ENCODE measurements around the gene ARPP21. TPM values are rescaled to one million over a fixed set of nuclear protein-coding genes. Genes with fewer than 3 reads are reported as not detected.
A peak's percentile ranks its signal among the peaks of the same experiment; 100 is the strongest.

ARPP21 gene
- not detected for total RNA-seq
- not detected for polyA plus RNA-seq
- not detected for total RNA-seq

DNA sequence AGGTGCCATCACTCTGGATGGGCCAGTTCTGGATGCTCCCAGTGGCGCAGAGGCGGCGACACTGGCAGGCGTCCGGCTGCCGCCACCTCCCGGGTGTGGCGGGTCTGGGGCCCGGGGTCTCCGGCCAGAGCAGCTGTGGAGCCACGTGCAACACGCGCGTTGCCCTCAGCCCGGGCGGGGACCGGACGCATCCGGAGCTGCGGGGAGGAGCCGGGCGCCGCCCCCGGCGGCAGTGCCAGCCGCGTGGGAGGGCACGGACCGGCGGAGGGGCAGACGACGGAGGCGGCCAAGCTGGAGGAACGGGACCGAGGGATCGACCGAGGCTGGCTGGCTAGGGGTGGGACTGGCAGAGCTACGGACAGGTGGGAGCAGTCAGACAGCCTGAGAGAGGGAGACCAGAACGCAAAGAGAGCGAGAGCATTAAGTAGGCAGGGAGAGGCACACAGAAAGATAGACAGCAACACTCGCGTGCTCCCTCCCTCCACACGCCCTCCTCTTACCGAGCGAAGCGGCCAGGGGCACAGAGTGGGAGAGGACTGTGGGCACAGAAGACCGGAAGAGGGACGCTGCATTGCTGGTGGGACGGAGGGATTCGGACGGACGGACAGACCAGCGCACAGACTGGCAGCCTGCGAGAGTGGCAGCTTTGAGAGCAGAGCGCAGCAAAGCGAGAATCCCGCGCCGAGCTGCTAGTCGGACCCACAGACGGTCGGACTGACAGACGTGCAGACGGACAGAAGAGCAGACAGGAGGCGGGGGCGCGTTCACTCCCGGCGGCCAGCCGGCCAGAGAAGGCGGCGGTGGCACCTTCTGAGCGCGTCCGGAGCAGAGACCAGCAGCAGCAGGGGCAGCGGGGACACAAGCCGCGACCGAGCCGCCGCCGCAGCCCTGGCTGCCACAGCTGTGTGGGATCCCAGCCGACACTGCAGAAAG, at the start of gene ARPP21:
TSS of gene ARPP21 (plus strand) at position 272 of the 933 bp plus-strand sequence. CDS start 42,227 bp downstream, outside the sequence.
- intact Hi-C loops (cut with micrococcal nuclease), result no loop called here
- H3K9me3 ChIP-seq (ENCODE audit: control insufficient read depth in 2 of 3, low read length in 3 of 3), result no peaks in the 10 kb centered on the region
- no peaks in the 10 kb centered on the region for H3K4me1 ChIP-seq (ENCODE audit: control insufficient read depth in 2 of 2, insufficient read depth in 2 of 2, low read length in 2 of 2)
- ChIA-PET CTCF (no interaction called here), POLR2A (no interaction called here)
- Mint-ChIP-seq H3K4me3 (peak within 1 kb of the TSS; percentile 60 to 93 (median 78)), H3K9me3 (peaks cover 0 to 9% (median 0%) of the 10 kb centered on the region in 11 donors), H3K27ac (peak within 1 kb of the TSS in 1 of 9 donors; percentile 91), H3K27me3 (peaks cover 29 to 54% (median 36%) of the 10 kb centered on the region in 5 donors), H3K36me3 (peaks cover 0 to 4% (median 0%) of the 10 kb centered on the region in 5 donors), H3K4me1 (peaks cover 0 to 16% (median 7%) of the 10 kb centered on the region in 7 donors)
- H3K27ac ChIP-seq (ENCODE audit: low read depth, low read length), result no peak within 1 kb of the TSS
- peak in 2 of 9 donors; percentile 8 to 14 for DNase-seq
- no peaks in the 10 kb centered on the region for H3K27me3 ChIP-seq (ENCODE audit: control insufficient read depth in 2 of 2, insufficient read depth in 2 of 2, low read length in 2 of 2)
- no peaks in the 10 kb centered on the region for H3K36me3 ChIP-seq (ENCODE audit: control insufficient read depth in 2 of 3, insufficient read depth in 3 of 3, low read length in 3 of 3)
- no peak within 1 kb of the TSS for H3K4me3 ChIP-seq (ENCODE audit: low read length)
- ATAC-seq, result peak; percentile 44

DNA sequence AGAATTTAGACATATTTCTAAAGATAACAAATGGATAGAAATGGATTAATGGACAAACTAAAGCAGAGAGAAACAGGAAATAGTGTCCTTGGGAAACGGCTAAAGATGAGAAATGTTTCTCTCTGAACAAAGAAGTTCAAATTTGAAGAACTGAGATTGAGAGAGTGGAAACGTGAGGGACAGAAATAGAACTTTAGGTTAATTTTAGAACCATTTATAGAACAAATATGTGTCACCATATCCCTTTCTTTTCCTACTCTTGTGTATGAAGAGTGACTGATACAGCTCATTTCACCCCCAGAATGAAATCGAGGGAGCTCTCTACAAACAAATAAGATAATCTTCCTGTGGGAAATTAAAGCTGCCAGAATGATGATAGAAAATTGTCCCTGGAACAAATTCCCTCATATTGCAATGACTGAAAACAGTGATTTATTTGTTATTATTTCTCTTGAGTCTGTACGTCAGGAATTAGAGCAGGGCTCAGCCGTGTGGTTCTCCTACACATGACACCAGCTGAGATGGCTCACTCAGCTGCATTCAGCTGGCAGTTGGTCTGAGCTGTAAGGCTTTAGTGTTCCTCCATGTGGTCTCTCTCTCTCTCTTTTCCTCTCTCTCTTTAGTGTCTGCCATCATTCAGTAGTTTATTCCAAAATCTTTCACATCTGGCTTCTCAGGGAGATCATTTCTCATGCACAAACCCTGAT, 46.6 kb upstream of the ARPP21 start:
- ChIA-PET CTCF (no interaction called here), POLR2A (no interaction called here)
- intact Hi-C loops (cut with micrococcal nuclease), result no loop called here
- Mint-ChIP-seq H3K4me1 (peaks cover 0 to 2% (median 0%) of the 10 kb centered on the region in 7 donors), H3K36me3 (no peaks in the 10 kb centered on the region), H3K27me3 (no peaks in the 10 kb centered on the region), H3K9me3 (peaks cover 0 to 11% (median 2%) of the 10 kb centered on the region in 11 donors), H3K4me3 (no peak overlapping the region), H3K27ac (no peak overlapping the region)
- ATAC-seq (no peak), DNase-seq (no peak)
- Histone ChIP-seq H3K4me3 (ENCODE audit: low read length) (no peak overlapping the region), H3K36me3 (ENCODE audit: control insufficient read depth in 2 of 3, insufficient read depth in 3 of 3, low read length in 3 of 3) (no peaks in the 10 kb centered on the region), H3K9me3 (ENCODE audit: control insufficient read depth in 2 of 3, low read length in 3 of 3) (no peaks in the 10 kb centered on the region), H3K27me3 (ENCODE audit: control insufficient read depth in 2 of 2, insufficient read depth in 2 of 2, low read length in 2 of 2) (no peaks in the 10 kb centered on the region), H3K4me1 (ENCODE audit: control insufficient read depth in 2 of 2, insufficient read depth in 2 of 2, low read length in 2 of 2) (no peaks in the 10 kb centered on the region), H3K27ac (ENCODE audit: low read depth, low read length) (no peak overlapping the region)

DNA sequence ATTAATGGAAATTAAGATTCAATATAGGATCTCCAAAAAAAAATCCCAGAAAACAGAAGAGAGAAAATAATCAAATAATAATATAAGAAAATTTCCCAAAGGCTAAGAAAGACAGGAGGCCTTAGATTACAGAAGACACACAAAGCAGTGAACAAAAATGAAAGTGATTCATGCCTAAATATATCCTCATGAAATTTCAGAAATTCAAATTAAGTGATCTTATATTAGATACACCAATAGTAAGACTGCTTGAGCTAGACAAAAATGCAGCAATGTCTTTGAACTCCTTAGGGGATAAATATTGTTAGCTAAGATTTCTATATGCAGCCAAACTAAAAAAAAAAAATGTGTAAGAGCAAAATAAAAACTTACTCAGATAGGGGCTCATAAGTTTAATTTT, 44.6 kb upstream of the ARPP21 start:
- H3K4me1 ChIP-seq (ENCODE audit: control insufficient read depth in 2 of 2, insufficient read depth in 2 of 2, low read length in 2 of 2), result no peaks in the 10 kb centered on the region
- H3K27me3 ChIP-seq (ENCODE audit: control insufficient read depth in 2 of 2, insufficient read depth in 2 of 2, low read length in 2 of 2), result no peaks in the 10 kb centered on the region
- H3K36me3 ChIP-seq (ENCODE audit: control insufficient read depth in 2 of 3, insufficient read depth in 3 of 3, low read length in 3 of 3), result no peaks in the 10 kb centered on the region
- Mint-ChIP-seq H3K9me3 (peaks cover 0 to 5% (median 0%) of the 10 kb centered on the region in 11 donors), H3K27ac (no peak overlapping the region), H3K4me3 (no peak overlapping the region), H3K4me1 (no peaks in the 10 kb centered on the region), H3K36me3 (no peaks in the 10 kb centered on the region), H3K27me3 (no peaks in the 10 kb centered on the region)
- ChIA-PET POLR2A (no interaction called here), CTCF (no interaction called here)
- no peak overlapping the region for H3K27ac ChIP-seq (ENCODE audit: low read depth, low read length)
- no peak for DNase-seq
- ATAC-seq, result no peak
- no peak overlapping the region for H3K4me3 ChIP-seq (ENCODE audit: low read length)
- no peaks in the 10 kb centered on the region for H3K9me3 ChIP-seq (ENCODE audit: control insufficient read depth in 2 of 3, low read length in 3 of 3)
- intact Hi-C loops (cut with micrococcal nuclease), result no loop called here

DNA sequence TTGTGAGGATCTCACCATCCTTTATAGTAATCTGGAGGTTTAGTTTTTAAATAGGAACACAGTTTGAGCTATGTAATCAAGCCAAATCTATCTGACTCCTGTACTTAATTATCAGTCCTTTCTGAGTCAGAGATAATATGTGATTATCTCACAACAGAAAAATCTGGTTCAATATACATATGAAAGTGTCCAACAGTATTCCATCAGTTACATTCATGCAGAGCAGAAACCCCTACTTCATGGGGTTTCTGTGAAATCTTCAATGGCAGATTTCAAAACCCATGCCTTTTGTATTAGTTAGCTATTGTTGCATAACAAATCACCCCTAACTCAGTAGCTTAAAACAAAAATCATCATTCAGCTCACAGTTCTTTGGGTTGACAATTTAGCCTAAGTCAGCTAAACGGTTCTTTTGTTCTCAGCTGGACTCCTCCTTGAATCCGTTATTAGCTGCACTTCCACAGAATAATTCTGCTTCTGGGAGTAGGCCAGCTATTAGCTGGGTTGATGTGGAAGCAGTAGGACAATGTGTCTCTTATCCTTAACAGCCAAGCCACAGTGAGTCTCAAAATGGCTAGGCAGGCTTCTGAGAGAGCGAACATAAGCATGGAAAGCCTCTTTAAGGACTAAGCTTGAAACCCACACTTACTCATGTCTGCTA, 42.9 kb upstream of the ARPP21 start:
- no peaks in the 10 kb centered on the region for H3K36me3 ChIP-seq (ENCODE audit: control insufficient read depth in 2 of 3, insufficient read depth in 3 of 3, low read length in 3 of 3)
- Mint-ChIP-seq H3K4me1 (no peaks in the 10 kb centered on the region), H3K9me3 (peaks cover 0 to 5% (median 0%) of the 10 kb centered on the region in 11 donors), H3K4me3 (no peak overlapping the region), H3K27ac (no peak overlapping the region), H3K36me3 (no peaks in the 10 kb centered on the region), H3K27me3 (no peaks in the 10 kb centered on the region)
- ChIA-PET CTCF (no interaction called here), POLR2A (no interaction called here)
- no peaks in the 10 kb centered on the region for H3K9me3 ChIP-seq (ENCODE audit: control insufficient read depth in 2 of 3, low read length in 3 of 3)
- no peaks in the 10 kb centered on the region for H3K4me1 ChIP-seq (ENCODE audit: control insufficient read depth in 2 of 2, insufficient read depth in 2 of 2, low read length in 2 of 2)
- DNase-seq (no peak), ATAC-seq (no peak)
- H3K27ac ChIP-seq (ENCODE audit: low read depth, low read length), result no peak overlapping the region
- no peak overlapping the region for H3K4me3 ChIP-seq (ENCODE audit: low read length)
- no peaks in the 10 kb centered on the region for H3K27me3 ChIP-seq (ENCODE audit: control insufficient read depth in 2 of 2, insufficient read depth in 2 of 2, low read length in 2 of 2)
- intact Hi-C loops (cut with micrococcal nuclease), result no loop called here

DNA sequence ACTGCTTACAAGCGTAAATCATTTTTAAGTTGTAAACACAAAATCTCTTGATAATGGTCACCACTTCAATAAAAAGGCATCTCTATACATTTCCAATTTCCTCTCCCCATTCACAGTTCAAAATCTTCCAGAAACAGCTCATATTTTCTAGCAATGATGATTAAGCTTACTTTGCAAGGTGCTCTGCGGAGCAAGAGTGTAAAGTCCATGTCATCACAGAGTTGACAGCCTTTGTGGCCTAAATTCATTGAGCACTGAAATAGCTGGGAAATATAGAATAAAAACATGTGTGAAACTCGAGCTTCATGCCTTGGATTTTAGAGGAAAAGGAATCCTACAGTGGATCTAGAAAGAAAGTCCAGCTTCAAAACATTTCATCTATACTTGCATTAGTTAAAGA, 41.8 kb upstream of the ARPP21 start:
- POLR2A ChIA-PET, result no interaction called here
- H3K4me3 Mint-ChIP-seq, result no peak overlapping the region

DNA sequence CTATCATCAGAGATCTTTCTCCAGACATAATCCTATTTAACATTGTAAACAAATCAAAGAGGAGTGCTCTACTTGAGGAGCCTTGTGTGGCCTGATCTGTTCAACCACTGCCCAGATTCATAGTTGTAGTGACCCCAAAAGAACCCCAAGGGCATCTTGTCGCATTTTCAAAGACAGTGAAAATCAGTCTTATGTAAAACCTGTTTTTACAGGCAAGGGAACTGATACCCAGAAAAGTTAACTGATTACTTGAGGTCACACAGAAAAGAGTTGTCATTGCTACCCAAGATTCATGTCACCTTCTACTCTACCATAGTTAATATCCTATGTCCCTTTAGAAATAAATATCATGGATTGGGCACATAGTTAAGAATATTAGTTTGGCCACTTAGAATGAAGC, 40.5 kb upstream of the ARPP21 start:
- CTCF ChIA-PET, result no interaction called here
- H3K27me3 Mint-ChIP-seq, result no peaks in the 10 kb centered on the region
- POLR2A ChIA-PET, result no interaction called here

More for the DNA sequence above, 41.8 kb upstream of the ARPP21 start:
- H3K27ac Mint-ChIP-seq, result no peak overlapping the region
- no peak for DNase-seq
- no peaks in the 10 kb centered on the region for H3K36me3 ChIP-seq (ENCODE audit: control insufficient read depth in 2 of 3, insufficient read depth in 3 of 3, low read length in 3 of 3)
- CTCF ChIA-PET, result no interaction called here
- no peak overlapping the region for H3K4me3 ChIP-seq (ENCODE audit: low read length)
- peaks cover 0 to 5% (median 0%) of the 10 kb centered on the region in 11 donors for H3K9me3 Mint-ChIP-seq
- H3K27me3 Mint-ChIP-seq, result no peaks in the 10 kb centered on the region
- H3K4me1 ChIP-seq (ENCODE audit: control insufficient read depth in 2 of 2, insufficient read depth in 2 of 2, low read length in 2 of 2), result no peaks in the 10 kb centered on the region
- intact Hi-C loops (cut with micrococcal nuclease), result no loop called here
- H3K27ac ChIP-seq (ENCODE audit: low read depth, low read length), result no peak overlapping the region
- ATAC-seq, result no peak
- H3K9me3 ChIP-seq (ENCODE audit: control insufficient read depth in 2 of 3, low read length in 3 of 3), result no peaks in the 10 kb centered on the region
- H3K4me1 Mint-ChIP-seq, result no peaks in the 10 kb centered on the region
- H3K36me3 Mint-ChIP-seq, result no peaks in the 10 kb centered on the region
- no peaks in the 10 kb centered on the region for H3K27me3 ChIP-seq (ENCODE audit: control insufficient read depth in 2 of 2, insufficient read depth in 2 of 2, low read length in 2 of 2)

More for the DNA sequence above, 40.5 kb upstream of the ARPP21 start:
- Mint-ChIP-seq H3K4me1 (no peaks in the 10 kb centered on the region), H3K27ac (no peak overlapping the region), H3K9me3 (peaks cover 0 to 17% (median 0%) of the 10 kb centered on the region in 11 donors), H3K36me3 (no peaks in the 10 kb centered on the region), H3K4me3 (no peak overlapping the region)
- Histone ChIP-seq H3K9me3 (ENCODE audit: control insufficient read depth in 2 of 3, low read length in 3 of 3) (no peaks in the 10 kb centered on the region), H3K36me3 (ENCODE audit: control insufficient read depth in 2 of 3, insufficient read depth in 3 of 3, low read length in 3 of 3) (no peaks in the 10 kb centered on the region), H3K27ac (ENCODE audit: low read depth, low read length) (no peak overlapping the region), H3K4me1 (ENCODE audit: control insufficient read depth in 2 of 2, insufficient read depth in 2 of 2, low read length in 2 of 2) (no peaks in the 10 kb centered on the region), H3K27me3 (ENCODE audit: control insufficient read depth in 2 of 2, insufficient read depth in 2 of 2, low read length in 2 of 2) (no peaks in the 10 kb centered on the region), H3K4me3 (ENCODE audit: low read length) (no peak overlapping the region)
- intact Hi-C loops (cut with micrococcal nuclease), result no loop called here
- ATAC-seq (no peak), DNase-seq (no peak)
